Osteoblast (primary cell): Measurements from ENCODE around the gene PADI3. TPM values are rescaled to one million over a fixed set of nuclear protein-coding genes. Genes with fewer than 3 reads are reported as not detected.
A peak's percentile ranks its signal among the peaks of the same experiment; 100 is the strongest.

Experiments
- DNase-seq: peaks from one replicate; pipeline ENCODE4 v3.0.0; 2011; ENCODE audit warnings: low spot score, mixed read lengths; ENCODE audit not compliant: insufficient read length; ENCODE audit errors: missing footprints
- H2AFZ ChIP-seq: 2 replicates; pipeline ENCODE4 v1.6.0; 2011; ENCODE audit warnings: mild to moderate bottlenecking, low read length
- H3K27ac ChIP-seq: 2 replicates; pipeline ENCODE4 v1.5.1; 2011; ENCODE audit warnings: mild to moderate bottlenecking, low read depth, low read length, moderate library complexity
- H3K27me3 ChIP-seq: 2 replicates; pipeline ENCODE4 v1.6.0; 2012; ENCODE audit warnings: mild to moderate bottlenecking, control low read depth, inconsistent platforms, low read length, moderate library complexity; ENCODE audit not compliant: insufficient read depth
- H3K36me3 ChIP-seq: 2 replicates; pipeline ENCODE4 v1.5.1; 2011; ENCODE audit warnings: mild to moderate bottlenecking, low read length, control low read depth, moderate library complexity; ENCODE audit not compliant: insufficient read depth
- H3K4me1 ChIP-seq: 2 replicates; pipeline ENCODE4 v1.5.1; 2011; ENCODE audit warnings: mild to moderate bottlenecking, low read length, control low read depth, moderate library complexity; ENCODE audit not compliant: insufficient read depth
- H3K4me2 ChIP-seq: 2 replicates; pipeline ENCODE4 v1.6.0; 2011; ENCODE audit warnings: mild to moderate bottlenecking, low read length; ENCODE audit not compliant: insufficient read depth
- H3K4me3 ChIP-seq: fragments of 200-600 bp; sonication (generic); 3 replicates; pipeline ENCODE4 v1.5.1; 2012; ENCODE audit warnings: mild to moderate bottlenecking, low read length, inconsistent platforms; ENCODE audit not compliant: insufficient read depth
- H3K79me2 ChIP-seq: 2 replicates; pipeline ENCODE4 v1.6.0; 2012; ENCODE audit warnings: mild to moderate bottlenecking, low read length, control low read depth, inconsistent platforms; ENCODE audit not compliant: insufficient read depth
- H3K9me3 ChIP-seq: 2 replicates; pipeline ENCODE4 v1.5.1; 2011; ENCODE audit warnings: low read depth, low read length, control low read depth
- H4K20me1 ChIP-seq: 2 replicates; pipeline ENCODE4 v1.6.0; 2012; ENCODE audit warnings: mild to moderate bottlenecking, low read length, control low read depth; ENCODE audit not compliant: insufficient read depth
- total RNA-seq: library from RNA; depleted of rRNA; stranded (reverse); fragments of >200 nt; gene quantifications from 2 replicates; pipeline ENCODE4 v1.2.3, GENCODE V29; 2012
- TF ChIP-seq, protein P1 (sequence below): IDR thresholded peaks from 2 replicates; pipeline ENCODE4 v1.5.1; 2011; ENCODE audit warnings: mild to moderate bottlenecking, low read depth, low read length, moderate library complexity; ENCODE audit errors: extremely low read depth

The PADI3 gene
- total RNA-seq, 1 donor, result not detected

DNA sequence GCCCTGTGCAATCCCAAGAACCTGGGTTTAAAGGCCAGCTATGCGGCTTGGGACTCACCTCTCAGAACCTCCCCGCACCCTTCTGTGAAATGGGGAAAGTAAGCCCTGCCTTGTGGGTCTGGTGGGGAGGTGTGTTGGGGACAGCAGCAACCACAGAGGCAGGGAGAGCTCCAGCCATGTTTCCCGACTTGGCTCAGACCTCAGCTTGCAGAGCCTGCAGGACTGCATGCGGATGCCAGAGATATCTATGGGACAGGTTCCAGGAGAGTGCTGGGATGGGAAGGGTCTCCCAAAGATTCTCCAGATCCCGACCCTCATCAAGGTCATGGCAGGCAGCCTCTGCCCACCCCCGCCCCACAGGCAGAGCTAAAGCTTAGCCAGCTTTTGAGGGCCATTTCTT lies 23.8 kb upstream of the PADI3 start:
- DNase-seq, result peak; percentile 62
- Histone ChIP-seq H3K4me2 (no peak overlapping the region), H3K9me3 (no peaks in the 10 kb centered on the region), H3K4me3 (no peak overlapping the region), H3K4me1 (peaks cover 7% of the 10 kb centered on the region), H3K27ac (no peak overlapping the region), H4K20me1 (no peaks in the 10 kb centered on the region), H3K79me2 (no peaks in the 10 kb centered on the region), H3K36me3 (no peaks in the 10 kb centered on the region), H2AFZ (no peak overlapping the region), H3K27me3 (peaks cover 4% of the 10 kb centered on the region)
- TF ChIP-seq, protein P1, sequence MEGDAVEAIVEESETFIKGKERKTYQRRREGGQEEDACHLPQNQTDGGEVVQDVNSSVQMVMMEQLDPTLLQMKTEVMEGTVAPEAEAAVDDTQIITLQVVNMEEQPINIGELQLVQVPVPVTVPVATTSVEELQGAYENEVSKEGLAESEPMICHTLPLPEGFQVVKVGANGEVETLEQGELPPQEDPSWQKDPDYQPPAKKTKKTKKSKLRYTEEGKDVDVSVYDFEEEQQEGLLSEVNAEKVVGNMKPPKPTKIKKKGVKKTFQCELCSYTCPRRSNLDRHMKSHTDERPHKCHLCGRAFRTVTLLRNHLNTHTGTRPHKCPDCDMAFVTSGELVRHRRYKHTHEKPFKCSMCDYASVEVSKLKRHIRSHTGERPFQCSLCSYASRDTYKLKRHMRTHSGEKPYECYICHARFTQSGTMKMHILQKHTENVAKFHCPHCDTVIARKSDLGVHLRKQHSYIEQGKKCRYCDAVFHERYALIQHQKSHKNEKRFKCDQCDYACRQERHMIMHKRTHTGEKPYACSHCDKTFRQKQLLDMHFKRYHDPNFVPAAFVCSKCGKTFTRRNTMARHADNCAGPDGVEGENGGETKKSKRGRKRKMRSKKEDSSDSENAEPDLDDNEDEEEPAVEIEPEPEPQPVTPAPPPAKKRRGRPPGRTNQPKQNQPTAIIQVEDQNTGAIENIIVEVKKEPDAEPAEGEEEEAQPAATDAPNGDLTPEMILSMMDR, result no peak

DNA sequence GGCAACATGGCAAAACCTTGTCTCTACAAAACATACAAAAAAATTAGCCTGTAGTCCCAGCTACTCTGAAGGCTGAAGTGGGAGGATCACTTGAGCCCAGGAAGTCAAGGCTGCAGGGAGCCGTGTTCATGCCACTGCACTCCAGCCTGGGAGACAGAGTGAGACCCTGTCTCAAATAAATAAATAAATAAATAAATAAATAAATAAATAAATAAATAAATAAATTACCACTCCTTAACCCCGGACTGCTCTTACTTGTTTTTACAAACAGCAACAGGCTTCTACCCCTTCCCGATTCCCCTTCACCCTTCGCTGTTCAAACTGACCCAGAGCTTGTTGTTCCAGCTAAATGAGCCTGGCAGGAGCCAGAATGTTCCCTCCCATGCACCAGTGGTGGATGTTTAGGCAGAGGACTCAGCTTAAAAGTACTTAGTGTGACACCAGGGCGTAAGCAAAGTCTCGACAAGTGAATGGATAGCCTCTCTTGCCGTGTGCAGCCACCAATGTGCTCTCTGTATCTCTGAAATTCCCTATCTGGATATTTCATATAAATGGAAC lies 21.5 kb upstream of the PADI3 start:
- no peaks in the 10 kb centered on the region for H3K36me3 ChIP-seq
- no peak for DNase-seq
- no peaks in the 10 kb centered on the region for H4K20me1 ChIP-seq
- no peaks in the 10 kb centered on the region for H3K27me3 ChIP-seq
- no peak overlapping the region for H3K4me3 ChIP-seq
- no peak overlapping the region for H3K4me2 ChIP-seq
- TF ChIP-seq, protein P1, result no peak
- no peaks in the 10 kb centered on the region for H3K79me2 ChIP-seq
- H3K4me1 ChIP-seq, result peaks cover 11% of the 10 kb centered on the region
- no peak overlapping the region for H3K27ac ChIP-seq
- no peak overlapping the region for H2AFZ ChIP-seq
- H3K9me3 ChIP-seq, result no peaks in the 10 kb centered on the region

DNA sequence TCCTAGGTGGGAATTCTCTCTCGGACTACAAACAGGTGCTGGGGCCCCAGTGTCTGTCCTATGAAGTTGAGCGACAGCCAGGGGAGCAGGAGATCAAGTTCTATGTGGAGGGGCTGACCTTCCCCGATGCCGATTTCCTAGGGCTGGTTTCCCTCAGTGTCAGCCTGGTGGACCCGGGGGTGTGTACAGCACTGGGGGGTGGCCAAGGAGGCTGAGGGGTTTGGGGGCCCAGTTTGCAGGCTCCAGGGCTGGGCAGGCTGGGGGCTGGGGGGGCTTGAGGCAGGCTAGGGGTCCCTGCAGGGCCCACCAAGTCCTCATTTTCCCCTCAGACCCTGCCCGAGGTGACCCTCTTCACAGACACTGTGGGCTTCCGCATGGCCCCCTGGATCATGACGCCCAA lies 20.3 kb upstream of the PADI3 start:
- Histone ChIP-seq H3K79me2 (no peaks in the 10 kb centered on the region), H3K27ac (no peak overlapping the region)

DNA sequence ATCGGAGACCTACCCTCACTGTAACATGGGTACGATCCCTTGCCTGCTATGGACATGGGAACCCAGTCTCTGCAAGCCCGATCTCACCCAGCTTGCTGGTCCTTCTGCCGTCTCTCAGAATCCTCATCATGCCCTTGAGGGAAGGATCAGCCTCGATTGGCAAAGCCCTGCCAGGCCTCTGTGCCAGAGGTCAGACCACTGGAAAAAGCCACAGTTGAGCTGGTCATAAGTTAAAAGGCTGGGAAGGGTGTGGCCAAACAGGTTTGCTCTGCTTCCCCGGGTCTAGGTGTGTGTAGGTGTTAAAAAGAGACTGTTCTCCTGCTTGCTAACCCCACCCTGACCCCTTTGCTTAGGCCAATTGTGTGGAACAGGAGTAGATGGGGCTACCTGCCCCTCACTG lies 19.5 kb upstream of the PADI3 start:
- Histone ChIP-seq H3K4me2 (no peak overlapping the region), H3K27me3 (no peaks in the 10 kb centered on the region), H3K4me1 (peaks cover 28% of the 10 kb centered on the region), H2AFZ (no peak overlapping the region), H3K36me3 (no peaks in the 10 kb centered on the region), H3K4me3 (no peak overlapping the region), H3K9me3 (no peaks in the 10 kb centered on the region), H4K20me1 (no peaks in the 10 kb centered on the region), H3K27ac (no peak overlapping the region), H3K79me2 (no peaks in the 10 kb centered on the region)
- TF ChIP-seq, protein P1, result no peak
- DNase-seq, result no peak

More for the DNA sequence above, 20.3 kb upstream of the PADI3 start:
- no peak overlapping the region for H3K4me3 ChIP-seq
- H4K20me1 ChIP-seq, result no peaks in the 10 kb centered on the region
- H3K9me3 ChIP-seq, result no peaks in the 10 kb centered on the region
- H3K4me1 ChIP-seq, result peaks cover 22% of the 10 kb centered on the region
- H3K4me2 ChIP-seq, result no peak overlapping the region
- H3K27me3 ChIP-seq, result no peaks in the 10 kb centered on the region
- peak; percentile 70 for DNase-seq
- TF ChIP-seq, protein P1, result no peak
- H3K36me3 ChIP-seq, result no peaks in the 10 kb centered on the region
- no peak overlapping the region for H2AFZ ChIP-seq
